ENCODE measurements around the gene KNSTRN.

KNSTRN gene

DNA sequence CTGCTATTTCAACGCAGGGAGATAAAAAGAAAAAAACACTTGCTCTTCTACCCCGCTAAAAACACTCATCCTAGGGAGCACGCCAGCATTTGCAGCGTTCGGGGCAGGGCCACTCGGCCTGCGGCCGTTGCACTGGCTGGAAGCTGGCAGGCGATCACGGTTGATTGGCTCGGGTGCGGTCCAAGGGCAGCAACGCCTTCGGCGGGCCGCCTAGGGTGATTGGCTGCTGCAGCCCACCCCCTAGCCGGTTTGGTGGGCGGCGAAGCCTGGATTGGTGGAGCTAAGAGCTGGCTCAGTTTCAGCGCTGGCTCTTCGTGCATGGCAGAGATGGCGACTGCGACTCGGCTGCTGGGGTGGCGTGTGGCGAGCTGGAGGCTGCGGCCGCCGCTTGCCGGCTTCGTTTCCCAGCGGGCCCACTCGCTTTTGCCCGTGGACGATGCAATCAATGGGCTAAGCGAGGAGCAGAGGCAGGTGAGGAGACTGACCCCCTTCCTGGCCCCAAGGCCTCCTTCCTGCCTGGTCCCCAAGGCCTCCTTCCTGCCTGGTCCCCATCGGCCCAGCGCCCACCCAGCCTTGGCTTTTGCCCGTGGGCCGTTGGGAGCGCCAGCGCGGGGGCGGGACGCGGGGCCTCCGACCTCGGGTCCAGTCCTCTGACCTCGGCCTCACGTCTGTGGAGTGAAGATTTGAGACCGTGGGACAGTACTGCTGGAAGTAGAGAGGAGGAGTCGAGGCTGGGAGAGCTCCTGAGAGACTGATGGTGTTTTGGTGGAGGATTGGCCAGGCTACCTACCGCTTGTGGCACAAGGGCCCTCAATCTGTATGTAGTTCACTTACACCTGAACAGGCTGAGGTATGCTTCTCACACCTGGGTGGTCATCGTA is 23.2 kb downstream of the KNSTRN start, which contains the start of gene IVD:
TSS of gene IVD (plus strand) at position 295 of the 881 bp plus-strand sequence. CDS start at position 328, 33 bp downstream.
- peak; percentile 96 for DNase-seq

DNA sequence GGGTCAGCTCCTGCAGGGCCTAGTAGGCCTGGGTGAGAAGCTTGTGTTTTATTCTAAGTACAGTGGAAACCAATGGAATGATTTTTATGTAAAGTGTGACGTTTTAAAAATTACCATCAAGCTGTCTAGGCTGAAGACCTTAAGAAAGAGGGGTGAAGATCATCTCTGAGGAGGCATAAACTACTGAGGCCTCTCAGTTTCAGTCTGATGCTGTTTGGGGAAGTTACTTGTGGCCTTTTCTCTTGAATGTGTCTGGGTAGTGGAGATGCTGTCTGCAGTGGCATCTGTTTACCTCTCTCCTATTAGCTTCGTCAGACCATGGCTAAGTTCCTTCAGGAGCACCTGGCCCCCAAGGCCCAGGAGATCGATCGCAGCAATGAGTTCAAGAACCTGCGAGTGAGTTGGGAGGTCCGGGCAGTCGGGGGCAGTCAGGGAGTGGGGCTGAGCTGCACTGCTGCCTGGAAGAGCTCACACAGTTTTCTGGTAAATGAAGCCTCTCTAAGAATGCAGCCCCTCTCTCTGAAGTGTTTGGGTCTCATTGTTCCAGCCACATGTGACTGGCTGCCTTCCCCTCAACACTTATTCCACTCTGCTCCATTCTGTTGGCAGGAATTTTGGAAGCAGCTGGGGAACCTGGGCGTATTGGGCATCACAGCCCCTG is 24.9 kb downstream of the KNSTRN start:
- peak; percentile 25 for DNase-seq

GRCh38 chr15:40409366-40409765 is 26.8 kb downstream of the KNSTRN start:
- DNase-seq = peak; percentile 27

- DNase-seq = no peak
Measured at GRCh38 chr15:40410476-40410875, 28.0 kb downstream of the KNSTRN start.

DNA sequence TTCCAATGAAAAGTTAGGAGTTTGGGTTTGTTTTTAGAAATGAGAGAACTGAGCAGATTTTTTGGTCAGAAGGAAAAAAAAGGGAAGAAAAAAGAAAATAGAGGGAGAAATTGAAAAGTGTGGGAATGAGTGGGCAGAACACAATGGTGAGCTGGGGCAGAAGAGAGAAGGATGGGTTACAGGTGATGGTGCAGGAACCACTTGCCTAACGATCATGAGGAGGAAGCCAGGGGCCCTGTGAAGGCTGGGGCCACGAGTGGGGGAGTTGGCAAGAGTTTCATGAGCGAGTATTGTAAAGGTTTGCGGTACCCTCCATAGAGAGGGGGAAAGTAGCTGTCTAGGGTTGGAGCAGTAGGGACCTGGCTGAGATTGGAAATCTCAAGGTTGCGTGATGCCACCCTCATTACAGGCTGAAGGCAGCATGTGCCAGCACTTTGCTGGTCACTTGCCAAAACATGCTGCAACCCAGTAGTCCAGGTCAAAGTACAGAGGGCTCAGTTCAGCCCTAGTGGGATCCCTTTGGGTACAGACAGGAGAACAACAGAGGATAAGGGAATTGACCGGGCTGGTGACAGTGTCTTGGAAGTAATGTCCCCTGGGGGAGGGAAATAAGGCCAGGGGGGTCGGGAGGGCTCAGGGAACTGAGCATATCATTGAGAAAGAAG is 29.7 kb downstream of the KNSTRN start:
- DNase-seq = no peak

GRCh38 chr15:40413036-40413435 is 30.5 kb downstream of the KNSTRN start:
- no peak for DNase-seq

DNA sequence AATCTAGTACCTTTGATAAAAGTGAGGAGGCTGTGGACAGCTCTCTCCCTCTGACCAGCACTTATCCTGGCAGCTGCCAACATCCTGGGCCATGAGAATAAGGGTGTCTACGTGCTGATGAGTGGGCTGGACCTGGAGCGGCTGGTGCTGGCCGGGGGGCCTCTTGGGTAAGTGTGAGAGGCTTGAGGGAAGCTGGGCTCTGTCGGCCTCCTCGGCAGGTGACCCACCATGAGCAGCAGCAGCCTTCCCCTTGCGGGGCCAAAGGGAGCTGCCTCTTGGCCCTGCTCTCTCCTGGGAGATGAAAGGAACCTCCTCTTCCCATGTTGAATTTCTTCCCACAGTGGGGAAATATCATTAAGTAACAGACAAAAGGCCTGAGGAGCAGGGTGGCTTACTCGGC is 32.3 kb downstream of the KNSTRN start:
- no peak for DNase-seq

DNA sequence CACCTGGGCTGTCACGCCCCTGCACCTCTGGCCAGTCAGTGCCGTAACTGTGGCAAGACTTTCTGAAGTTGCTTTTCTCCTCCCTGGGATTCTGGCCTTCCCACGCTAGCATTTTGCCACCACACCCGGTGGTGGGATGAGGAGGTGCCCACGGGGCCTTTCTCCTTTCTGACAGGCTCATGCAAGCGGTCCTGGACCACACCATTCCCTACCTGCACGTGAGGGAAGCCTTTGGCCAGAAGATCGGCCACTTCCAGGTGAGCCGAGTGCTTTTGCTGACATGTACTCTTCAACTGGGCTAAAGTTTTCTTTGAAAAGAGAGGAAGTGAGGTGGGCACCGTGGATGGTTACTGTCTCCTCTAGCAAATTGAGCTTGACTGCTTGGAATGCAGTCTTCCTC is 32.7 kb downstream of the KNSTRN start:
- no peak for DNase-seq

GRCh38 chr15:40416056-40416455 is 33.5 kb downstream of the KNSTRN start:
- DNase-seq = no peak

GRCh38 chr15:40418126-40418525 is 35.6 kb downstream of the KNSTRN start:
- DNase-seq = no peak

DNA sequence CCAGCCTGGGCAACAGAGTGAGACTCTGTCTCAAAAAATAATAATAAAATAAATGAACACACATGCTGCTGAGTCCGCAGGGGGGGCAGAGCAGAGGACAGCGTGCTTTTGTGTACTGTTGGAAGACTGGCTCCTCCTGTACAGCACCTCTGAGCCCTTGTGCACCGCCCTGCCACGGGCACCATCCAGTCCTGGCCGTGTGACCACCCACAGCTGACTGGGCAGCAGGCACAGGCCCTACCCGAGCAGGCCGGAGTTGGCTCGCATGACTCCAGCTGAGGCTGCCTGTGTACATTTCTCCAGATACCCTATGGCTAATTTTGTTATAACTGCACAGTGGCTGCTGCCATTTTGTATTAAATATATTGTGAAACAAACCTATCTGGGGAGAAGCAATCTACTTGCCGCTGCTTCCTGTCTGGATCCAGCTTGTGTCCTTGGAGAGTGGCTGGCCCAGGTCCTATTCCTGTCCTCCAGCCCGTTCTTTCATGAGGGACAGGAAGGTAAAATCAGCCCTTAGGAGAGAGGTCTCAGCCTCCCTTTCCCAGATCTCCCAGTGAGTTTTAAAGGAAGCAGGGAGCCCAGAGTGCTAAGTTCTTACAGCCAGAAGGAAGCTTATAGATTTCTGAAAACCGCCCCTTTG is 37.7 kb downstream of the KNSTRN start:
- DNase-seq = no peak

GRCh38 chr15:40420793-40421192 is 38.3 kb downstream of the KNSTRN start:
- no peak for DNase-seq

- DNase-seq = peak; percentile 85
Measured at GRCh38 chr15:40421246-40422157, 39.0 kb downstream of the KNSTRN start.

DNA sequence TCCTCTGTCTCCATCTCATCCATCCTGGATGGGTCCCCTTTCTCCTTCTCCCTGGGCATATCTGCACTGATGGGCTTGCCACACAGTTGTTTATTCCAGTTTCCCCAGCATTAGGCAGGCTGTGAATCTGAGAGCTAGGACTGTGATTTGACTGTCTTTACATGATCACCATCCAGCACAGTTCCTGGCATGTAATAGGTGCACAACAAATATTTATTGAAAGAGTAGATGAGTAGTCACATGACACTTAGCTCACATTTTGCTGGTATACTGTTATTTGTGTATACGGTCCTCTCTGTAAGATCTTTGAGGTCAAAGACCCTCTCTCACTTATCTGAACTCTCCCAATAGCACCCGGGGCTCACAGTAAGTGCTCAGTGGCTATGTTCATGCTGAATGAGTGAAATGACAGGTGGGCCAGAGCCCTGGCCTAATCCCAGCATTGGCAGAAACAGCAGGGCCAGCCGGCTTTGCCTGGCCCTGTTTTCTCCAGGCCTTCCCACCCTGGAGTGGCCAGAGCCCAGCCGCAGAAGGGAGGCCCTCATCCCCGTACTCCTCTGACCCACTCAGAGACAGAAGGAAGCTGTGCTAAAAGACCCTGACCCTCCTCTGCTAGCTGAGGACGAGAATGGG is 42.1 kb downstream of the KNSTRN start:
- DNase-seq = no peak

DNA sequence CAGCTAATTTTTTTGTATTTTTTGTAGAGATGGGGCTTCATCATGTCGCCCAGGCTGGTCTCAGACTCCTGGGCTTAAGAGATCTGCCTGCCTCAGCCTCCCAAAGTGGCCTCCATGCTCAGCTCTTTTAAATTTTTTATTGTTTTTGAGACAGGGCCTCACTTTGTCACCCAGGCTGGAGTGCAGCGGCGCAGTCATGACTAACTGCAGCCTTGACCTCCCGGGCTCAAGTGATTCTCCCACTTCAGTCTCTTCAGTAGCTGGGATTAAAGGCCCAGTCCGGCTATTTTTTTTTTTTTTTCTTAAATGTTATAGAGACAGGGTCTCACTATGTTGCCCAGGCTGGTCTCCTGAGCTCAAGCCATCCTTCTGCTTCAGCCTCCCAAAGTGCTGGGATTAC is 43.2 kb downstream of the KNSTRN start:
- DNase-seq = no peak

DNA sequence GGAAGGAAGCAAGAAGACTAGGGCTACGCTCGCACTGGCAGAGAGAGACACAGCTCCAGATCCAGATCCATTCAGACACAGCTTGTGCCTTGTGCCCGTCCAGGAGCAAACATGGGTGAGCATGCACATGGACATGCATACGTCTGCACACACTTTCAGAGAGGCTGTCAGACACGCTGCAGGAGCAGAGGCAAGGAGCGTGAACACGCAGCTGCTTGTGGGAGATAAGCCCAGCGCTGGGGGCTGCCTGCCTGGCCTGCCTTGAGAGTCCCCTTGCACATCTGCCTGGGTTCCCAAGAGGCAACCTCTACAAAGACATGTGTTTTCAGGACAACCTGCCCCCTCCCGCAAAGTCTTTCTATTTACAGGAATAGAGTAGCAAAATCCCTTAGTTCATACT is 44.7 kb downstream of the KNSTRN start:
- no peak for DNase-seq

DNA sequence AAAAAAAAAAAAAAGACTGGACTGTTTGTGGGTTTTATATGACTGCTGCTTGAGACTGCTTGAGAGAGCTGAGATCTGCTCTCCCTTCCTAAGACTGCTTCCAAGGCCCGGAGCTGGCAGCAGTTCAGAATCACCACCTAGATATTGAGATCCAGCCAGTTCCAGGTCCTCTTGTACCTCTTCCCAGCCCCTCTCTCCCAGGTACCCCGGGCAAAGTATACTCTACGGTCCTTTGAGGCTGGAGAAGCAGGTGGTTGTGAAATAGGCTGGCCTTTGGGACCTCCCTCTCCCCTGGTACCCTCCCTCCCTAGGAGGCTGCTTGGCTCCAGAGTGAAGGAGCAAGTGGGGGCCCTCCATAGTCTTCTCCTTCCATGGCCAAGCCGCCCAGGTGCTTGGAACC is 45.7 kb downstream of the KNSTRN start:
- no peak for DNase-seq

- no peak for DNase-seq
Measured at GRCh38 chr15:40429068-40429710, 46.7 kb downstream of the KNSTRN start.

DNA sequence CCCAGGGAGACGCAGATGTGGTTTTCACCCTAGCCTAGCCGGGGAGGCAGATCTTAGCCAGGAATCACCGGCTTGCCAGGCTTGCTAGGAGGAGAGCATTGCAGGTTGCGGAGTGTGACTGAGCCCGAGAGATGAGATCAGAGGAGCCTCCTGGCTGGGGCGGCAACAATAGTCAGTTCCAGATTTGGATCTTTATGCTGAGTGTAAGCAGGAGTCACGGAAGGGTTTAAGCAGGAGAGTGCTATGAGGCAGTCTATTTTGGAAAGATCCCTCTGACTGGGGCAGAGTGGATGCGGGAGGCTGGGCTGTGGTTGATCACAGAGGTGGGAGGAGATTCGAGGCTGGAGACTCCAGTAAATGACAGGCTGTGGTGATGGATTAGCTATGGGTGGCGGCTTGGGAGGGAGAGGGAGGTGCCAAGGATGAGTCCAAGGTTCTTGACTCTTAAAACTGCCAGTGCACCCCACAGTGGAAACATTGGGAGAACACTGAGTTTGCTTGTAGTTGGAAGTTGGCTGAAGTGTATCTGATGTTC is 47.8 kb downstream of the KNSTRN start:
- no peak for DNase-seq

- DNase-seq = no peak
Measured at GRCh38 chr15:40435023-40435709, 52.6 kb downstream of the KNSTRN start.
